B cell (primary cell): ENCODE results near the gene F2RL3.

Experiments used
- EZH2 ChIP-seq: IDR thresholded peaks from 2 replicates; pipeline ENCODE4 v1.6.1; 2012; ENCODE audit warnings: borderline replicate concordance, low read depth, mild to moderate bottlenecking, moderate library complexity, low read length; ENCODE audit not compliant: insufficient read depth, poor library complexity, severe bottlenecking
- TF ChIP-seq, protein P1 (sequence below): fragments of 200-600 bp; IDR thresholded peaks from one replicate; pipeline ENCODE4 v1.8.0; 2022; ENCODE audit warnings: antibody characterized with exemption, mild to moderate bottlenecking

DNA sequence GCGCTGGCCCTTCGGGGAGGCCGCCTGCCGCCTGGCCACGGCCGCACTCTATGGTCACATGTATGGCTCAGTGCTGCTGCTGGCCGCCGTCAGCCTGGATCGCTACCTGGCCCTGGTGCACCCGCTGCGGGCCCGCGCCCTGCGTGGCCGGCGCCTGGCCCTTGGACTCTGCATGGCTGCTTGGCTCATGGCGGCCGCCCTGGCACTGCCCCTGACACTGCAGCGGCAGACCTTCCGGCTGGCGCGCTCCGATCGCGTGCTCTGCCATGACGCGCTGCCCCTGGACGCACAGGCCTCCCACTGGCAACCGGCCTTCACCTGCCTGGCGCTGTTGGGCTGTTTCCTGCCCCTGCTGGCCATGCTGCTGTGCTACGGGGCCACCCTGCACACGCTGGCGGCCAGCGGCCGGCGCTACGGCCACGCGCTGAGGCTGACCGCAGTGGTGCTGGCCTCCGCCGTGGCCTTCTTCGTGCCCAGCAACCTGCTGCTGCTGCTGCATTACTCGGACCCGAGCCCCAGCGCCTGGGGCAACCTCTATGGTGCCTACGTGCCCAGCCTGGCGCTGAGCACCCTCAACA is 1.2 kb downstream of the F2RL3 start:
- TF ChIP-seq, protein P1, sequence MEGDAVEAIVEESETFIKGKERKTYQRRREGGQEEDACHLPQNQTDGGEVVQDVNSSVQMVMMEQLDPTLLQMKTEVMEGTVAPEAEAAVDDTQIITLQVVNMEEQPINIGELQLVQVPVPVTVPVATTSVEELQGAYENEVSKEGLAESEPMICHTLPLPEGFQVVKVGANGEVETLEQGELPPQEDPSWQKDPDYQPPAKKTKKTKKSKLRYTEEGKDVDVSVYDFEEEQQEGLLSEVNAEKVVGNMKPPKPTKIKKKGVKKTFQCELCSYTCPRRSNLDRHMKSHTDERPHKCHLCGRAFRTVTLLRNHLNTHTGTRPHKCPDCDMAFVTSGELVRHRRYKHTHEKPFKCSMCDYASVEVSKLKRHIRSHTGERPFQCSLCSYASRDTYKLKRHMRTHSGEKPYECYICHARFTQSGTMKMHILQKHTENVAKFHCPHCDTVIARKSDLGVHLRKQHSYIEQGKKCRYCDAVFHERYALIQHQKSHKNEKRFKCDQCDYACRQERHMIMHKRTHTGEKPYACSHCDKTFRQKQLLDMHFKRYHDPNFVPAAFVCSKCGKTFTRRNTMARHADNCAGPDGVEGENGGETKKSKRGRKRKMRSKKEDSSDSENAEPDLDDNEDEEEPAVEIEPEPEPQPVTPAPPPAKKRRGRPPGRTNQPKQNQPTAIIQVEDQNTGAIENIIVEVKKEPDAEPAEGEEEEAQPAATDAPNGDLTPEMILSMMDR, result no peak
- TF ChIP-seq EZH2, result no peak
